H9 (cell line): Measurements from ENCODE around the gene DHRS9. TPM values are rescaled to one million over a fixed set of nuclear protein-coding genes. Genes with fewer than 3 reads are reported as not detected.

Source experiments
- DNase-seq: peaks from one replicate; pipeline ENCODE4 v3.0.0-alpha.2; 2017
- H2AFZ ChIP-seq: one replicate; pipeline ENCODE4 v1.6.1; 2013; ENCODE audit warnings: mild to moderate bottlenecking, low read length, control low read depth, moderate library complexity
- H2AK5ac ChIP-seq: 2 replicates; pipeline ENCODE4 v1.6.1; 2013; ENCODE audit warnings: low read length, control low read depth, mixed read lengths; ENCODE audit not compliant: insufficient read length
- H2BK120ac ChIP-seq: one replicate; pipeline ENCODE4 v1.6.1; 2013; ENCODE audit warnings: low read depth, mild to moderate bottlenecking, low read length, control low read depth, inconsistent platforms; ENCODE audit not compliant: poor library complexity, severe bottlenecking
- H2BK12ac ChIP-seq: 2 replicates; pipeline ENCODE4 v1.6.1; 2013; ENCODE audit warnings: low read length, control low read depth, mixed read lengths, low read depth; ENCODE audit not compliant: insufficient read length
- H2BK15ac ChIP-seq: 2 replicates; pipeline ENCODE4 v1.6.1; 2013; ENCODE audit warnings: low read depth, low read length, control low read depth
- H2BK20ac ChIP-seq: one replicate; pipeline ENCODE4 v1.6.1; 2013; ENCODE audit warnings: low read depth, mild to moderate bottlenecking, low read length, control low read depth, inconsistent platforms; ENCODE audit not compliant: poor library complexity, severe bottlenecking
- H2BK5ac ChIP-seq: 2 replicates; pipeline ENCODE4 v1.6.1; 2013; ENCODE audit warnings: low read length, control low read depth, mixed read lengths; ENCODE audit not compliant: insufficient read length
- H3K14ac ChIP-seq: 2 replicates; pipeline ENCODE4 v1.6.1; 2013; ENCODE audit warnings: low read length, control low read depth; ENCODE audit not compliant: insufficient read depth
- H3K18ac ChIP-seq: 2 replicates; pipeline ENCODE4 v1.6.1; 2013; ENCODE audit warnings: low read depth, mild to moderate bottlenecking, mixed read lengths, low read length, control low read depth; ENCODE audit not compliant: insufficient read length
- H3K23ac ChIP-seq: 2 replicates; pipeline ENCODE4 v1.6.1; 2013; ENCODE audit warnings: low read length, control low read depth, mixed read lengths, low read depth; ENCODE audit not compliant: insufficient read length
- H3K23me2 ChIP-seq: 2 replicates; pipeline ENCODE4 v1.6.1; 2013; ENCODE audit warnings: low read depth, mild to moderate bottlenecking, mixed read lengths, low read length, control low read depth; ENCODE audit not compliant: insufficient read length, poor library complexity, severe bottlenecking
- H3K27ac ChIP-seq: 2 replicates; pipeline ENCODE4 v1.5.1; 2013; ENCODE audit warnings: low read length, control low read depth, mixed read lengths, low read depth; ENCODE audit not compliant: insufficient read length
- H3K27me3 ChIP-seq: 2 replicates; pipeline ENCODE4 v1.6.1; 2013; ENCODE audit warnings: low read length, control low read depth, inconsistent platforms; ENCODE audit not compliant: insufficient read depth
- H3K4ac ChIP-seq: 2 replicates; pipeline ENCODE4 v1.6.1; 2013; ENCODE audit warnings: low read depth, mild to moderate bottlenecking, control low read depth, inconsistent platforms, low read length, moderate library complexity
- H3K4me1 ChIP-seq: 2 replicates; pipeline ENCODE4 v1.6.1; 2013; ENCODE audit warnings: low read length, control low read depth, inconsistent platforms; ENCODE audit not compliant: insufficient read depth
- H3K4me2 ChIP-seq: 2 replicates; pipeline ENCODE4 v1.6.1; 2013; ENCODE audit warnings: low read length, control low read depth, mixed read lengths; ENCODE audit not compliant: insufficient read length, insufficient read depth
- H3K56ac ChIP-seq: 2 replicates; pipeline ENCODE4 v1.6.1; 2013; ENCODE audit warnings: low read depth, mild to moderate bottlenecking, mixed read lengths, low read length, control low read depth; ENCODE audit not compliant: insufficient read length
- H3K79me1 ChIP-seq: 2 replicates; pipeline ENCODE4 v1.6.1; 2013; ENCODE audit warnings: low read depth, mild to moderate bottlenecking, moderate library complexity, low read length, control low read depth, inconsistent platforms; ENCODE audit not compliant: insufficient read depth, poor library complexity, severe bottlenecking
- H3K79me2 ChIP-seq: 2 replicates; pipeline ENCODE4 v1.6.1; 2013; ENCODE audit warnings: low read length, control low read depth, inconsistent platforms; ENCODE audit not compliant: insufficient read depth
- H3K9ac ChIP-seq: 2 replicates; pipeline ENCODE4 v1.6.1; 2013; ENCODE audit warnings: low read length, control low read depth, mixed read lengths; ENCODE audit not compliant: insufficient read length; ENCODE audit errors: extremely low read depth
- H3K9me3 ChIP-seq: one replicate; pipeline ENCODE4 v1.6.1; 2013; ENCODE audit warnings: low read depth, low read length, inconsistent platforms; ENCODE audit not compliant: control insufficient read depth
- H3T11ph ChIP-seq: one replicate; pipeline ENCODE4 v1.6.1; 2013; ENCODE audit warnings: mild to moderate bottlenecking, low read length, control low read depth, inconsistent platforms
- H4K20me1 ChIP-seq: one replicate; pipeline ENCODE4 v1.6.1; 2013; ENCODE audit not compliant: control insufficient read depth, insufficient read length, insufficient read depth
- H4K5ac ChIP-seq: 2 replicates; pipeline ENCODE4 v1.6.1; 2013; ENCODE audit warnings: low read depth, mild to moderate bottlenecking, mixed read lengths, low read length, control low read depth; ENCODE audit not compliant: insufficient read length
- H4K8ac ChIP-seq: replicated peaks from 2 replicates; pipeline ENCODE4 v1.6.1; 2013; ENCODE audit warnings: low read length, control low read depth, mixed read lengths, low read depth; ENCODE audit not compliant: insufficient read length
- H4K91ac ChIP-seq: 2 replicates; pipeline ENCODE4 v1.6.1; 2013; ENCODE audit warnings: low read depth, mild to moderate bottlenecking, moderate library complexity, mixed read lengths, low read length, control low read depth; ENCODE audit not compliant: insufficient read length
- H3K27ac Mint-ChIP-seq, 3 experiments: 2 replicates in 2 of 3; 3 replicates in 1 of 3; pipeline ENCODE4 v1.8.0; 2020 to 2021; ENCODE audit warnings: mixed read lengths in 3 of 3, mild to moderate bottlenecking in 1 of 3, moderate library complexity in 1 of 3
- H3K27me3 Mint-ChIP-seq: 2 replicates; pipeline ENCODE4 v1.8.0; 2021; ENCODE audit warnings: low read depth, mild to moderate bottlenecking, moderate library complexity, mixed read lengths
- H3K36me3 Mint-ChIP-seq, 3 experiments: 2 replicates in 2 of 3; 3 replicates in 1 of 3; pipeline ENCODE4 v1.8.0; 2020 to 2021; ENCODE audit warnings: low read depth in 3 of 3, mixed read lengths in 3 of 3; ENCODE audit not compliant: insufficient read depth in 1 of 3
- H3K4me1 Mint-ChIP-seq, 2 experiments: 2 replicates each; pipeline ENCODE4 v1.8.0; 2020; ENCODE audit warnings: mixed read lengths in 2 of 2
- H3K4me3 Mint-ChIP-seq, 2 experiments: 2 replicates in 1 of 2; 3 replicates in 1 of 2; pipeline ENCODE4 v1.8.0; 2020 to 2021; ENCODE audit warnings: mild to moderate bottlenecking in 2 of 2, mixed read lengths in 2 of 2, moderate library complexity in 1 of 2
- H3K9me3 Mint-ChIP-seq, 2 experiments: 2 replicates in 1 of 2; 3 replicates in 1 of 2; pipeline ENCODE4 v1.8.0; 2020; ENCODE audit warnings: mild to moderate bottlenecking in 2 of 2, mixed read lengths in 2 of 2, moderate library complexity in 1 of 2
- CTCF ChIP-seq: fragments of 200-600 bp; sonication (generic); conservative IDR thresholded peaks from 3 replicates; pipeline ENCODE4 v1.8.0; 2021; ENCODE audit warnings: antibody characterized with exemption, mild to moderate bottlenecking
- total RNA-seq: library from RNA; stranded (reverse); gene quantifications from 2 replicates; pipeline ENCODE4 v1.2.1, GENCODE V29; 2021

The DHRS9 gene
- total RNA-seq, 1 experiment from 2014 or later = not detected

GRCh38 chr2:169116993-169117392 lies 47.6 kb downstream of the DHRS9 start:
- Histone ChIP-seq H2BK120ac (no peak overlapping the region), H2AK5ac (no peak overlapping the region), H4K8ac (no peak overlapping the region), H3K18ac (no peak overlapping the region), H3K79me2 (no peaks in the 10 kb centered on the region), H2AFZ (no peak overlapping the region), H4K5ac (no peak overlapping the region), H3K4me2 (no peak overlapping the region), H3K9me3 (no peaks in the 10 kb centered on the region), H3K79me1 (no peaks in the 10 kb centered on the region), H3K4ac (no peak overlapping the region), H3K56ac (no peak overlapping the region), H3K4me1 (no peaks in the 10 kb centered on the region), H3K23me2 (no peaks in the 10 kb centered on the region), H2BK12ac (no peak overlapping the region), H3K9ac (no peak overlapping the region), H3T11ph (no peak overlapping the region), H4K20me1 (no peaks in the 10 kb centered on the region), H3K14ac (no peak overlapping the region), H3K23ac (no peak overlapping the region), H2BK5ac (no peak overlapping the region), H2BK20ac (no peak overlapping the region), H4K91ac (no peak overlapping the region), H3K27me3 (no peaks in the 10 kb centered on the region), H3K27ac (no peak overlapping the region), H2BK15ac (no peak overlapping the region)
- Mint-ChIP-seq H3K4me3 (no peak overlapping the region), H3K27me3 (peaks cover 5% of the 10 kb centered on the region), H3K27ac (no peak overlapping the region), H3K9me3 (no peaks in the 10 kb centered on the region), H3K4me1 (peaks cover 8 to 14% of the 10 kb centered on the region in 2 experiments), H3K36me3 (peaks cover 0 to 1% (median 0%) of the 10 kb centered on the region in 3 experiments; a peak in 1 of 7 replicates)
- DNase-seq = no peak
- no peak for TF ChIP-seq CTCF
